Liver (tissue), 3 donors: ENCODE results near the gene AP1S2.

ENCODE experiments used
- EGR1 ChIP-seq, 2 donors: IDR thresholded peaks; 2 replicates each; pipeline ENCODE4 v1.6.1; 2016 to 2018; ENCODE audit warnings: antibody characterized with exemption in 2 of 2, low read depth in 2 of 2
- GABPA ChIP-seq, 2 donors: IDR thresholded peaks in 1 of 2; conservative IDR thresholded peaks in 1 of 2; 2 replicates each; pipeline ENCODE4 v1.6.1; 2016; ENCODE audit warnings: antibody characterized with exemption in 2 of 2, mild to moderate bottlenecking in 1 of 2, moderate library complexity in 1 of 2
- HNF4G ChIP-seq: IDR thresholded peaks from 2 replicates; pipeline ENCODE4 v1.6.1; 2016; ENCODE audit warnings: antibody characterized with exemption
- REST ChIP-seq: IDR thresholded peaks from 2 replicates; pipeline ENCODE4 v1.6.1; 2016; ENCODE audit warnings: antibody characterized with exemption, mild to moderate bottlenecking
- TF ChIP-seq, protein P1 (sequence below): fragments of 150-350 bp; IDR thresholded peaks from 2 replicates; pipeline ENCODE4 v1.5.1; 2017; ENCODE audit warnings: improper control_type of control experiment, low read depth, low read length; ENCODE audit not compliant: missing input control
- TF ChIP-seq, protein P2 (sequence below): IDR thresholded peaks from 2 replicates; pipeline ENCODE4 v1.6.1; 2016; ENCODE audit warnings: antibody characterized with exemption
- donor health status: healthy.
- donor health status: healthy.

- TF ChIP-seq, protein P1, sequence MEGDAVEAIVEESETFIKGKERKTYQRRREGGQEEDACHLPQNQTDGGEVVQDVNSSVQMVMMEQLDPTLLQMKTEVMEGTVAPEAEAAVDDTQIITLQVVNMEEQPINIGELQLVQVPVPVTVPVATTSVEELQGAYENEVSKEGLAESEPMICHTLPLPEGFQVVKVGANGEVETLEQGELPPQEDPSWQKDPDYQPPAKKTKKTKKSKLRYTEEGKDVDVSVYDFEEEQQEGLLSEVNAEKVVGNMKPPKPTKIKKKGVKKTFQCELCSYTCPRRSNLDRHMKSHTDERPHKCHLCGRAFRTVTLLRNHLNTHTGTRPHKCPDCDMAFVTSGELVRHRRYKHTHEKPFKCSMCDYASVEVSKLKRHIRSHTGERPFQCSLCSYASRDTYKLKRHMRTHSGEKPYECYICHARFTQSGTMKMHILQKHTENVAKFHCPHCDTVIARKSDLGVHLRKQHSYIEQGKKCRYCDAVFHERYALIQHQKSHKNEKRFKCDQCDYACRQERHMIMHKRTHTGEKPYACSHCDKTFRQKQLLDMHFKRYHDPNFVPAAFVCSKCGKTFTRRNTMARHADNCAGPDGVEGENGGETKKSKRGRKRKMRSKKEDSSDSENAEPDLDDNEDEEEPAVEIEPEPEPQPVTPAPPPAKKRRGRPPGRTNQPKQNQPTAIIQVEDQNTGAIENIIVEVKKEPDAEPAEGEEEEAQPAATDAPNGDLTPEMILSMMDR = no peak
- TF ChIP-seq, protein P2, sequence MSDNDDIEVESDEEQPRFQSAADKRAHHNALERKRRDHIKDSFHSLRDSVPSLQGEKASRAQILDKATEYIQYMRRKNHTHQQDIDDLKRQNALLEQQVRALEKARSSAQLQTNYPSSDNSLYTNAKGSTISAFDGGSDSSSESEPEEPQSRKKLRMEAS = no peak
- no peak for TF ChIP-seq REST
- TF ChIP-seq GABPA (IDR thresholded peaks at IDR 0.05 in 1 of 2, conservative IDR thresholded peaks at IDR 0.05 in 1 of 2) = no peak
- no peak for TF ChIP-seq HNF4G
- no peak for TF ChIP-seq EGR1 (IDR thresholded peaks at IDR 0.05; ENCODE audit: low read depth in 2 of 2)
Measured at GRCh38 chrX:15820106-15821073, 34.2 kb downstream of the AP1S2 start.
